A549 (cell line): ENCODE measurements around the gene PARP11. TPM values are rescaled to one million over a fixed set of nuclear protein-coding genes. Genes with fewer than 3 reads are reported as not detected.

Experiments used
- ATAC-seq, 2 experiments: fragments of 200-7000 bp in 1 of 2; fragments of >200 bp in 1 of 2; cut with Nextera tagmentation in 1 of 2; cut with Tn5 transposase in 1 of 2; 3 replicates each; pipeline versions ENCODE4 v1.8.0 to v1.9.1; 2018 to 2020; ENCODE audit warnings: mild to moderate bottlenecking in 1 of 2, moderate library complexity in 1 of 2
- CTCF ChIA-PET: fragments of 300-600 bp; sonication (Branson Sonifier 250); formaldehyde crosslinking; extraction: SDS; loops from one replicate; lab custom pipeline; 2021; ENCODE audit warnings: antibody characterized with exemption, inconsistent platforms; lab: Yijun Ruan, JAX
- POLR2A ChIA-PET: fragments of 350-600 bp; formaldehyde crosslinking; extraction: SDS; loops from one replicate; lab custom pipeline; 2021; ENCODE audit warnings: antibody characterized with exemption, inconsistent platforms; lab: Yijun Ruan, JAX
- DNase-seq, 2 experiments: peaks; one replicate each; pipeline versions ENCODE4 v3.0.0 to v3.0.0-alpha.2; 2011 to 2016; ENCODE audit warnings: low read depth in 1 of 2, low spot score in 1 of 2
- FAIRE-seq: peaks from 2 replicates; lab custom pipeline; 2011; peaks lifted over from hg19 to GRCh38; lab: Jason Lieb, UNC
- H3K27ac ChIP-seq, 2 experiments: fragments of >200 bp; sonication (Bioruptor Twin); formaldehyde crosslinking; 3 replicates each; pipeline ENCODE4 v1.5.1; 2016 to 2017
- H3K4me1 ChIP-seq: fragments of >200 bp; sonication (Bioruptor Twin); formaldehyde crosslinking; 3 replicates; pipeline ENCODE4 v1.6.1; 2016
- H3K4me2 ChIP-seq: fragments of >200 bp; sonication (Bioruptor Twin); formaldehyde crosslinking; 3 replicates; pipeline ENCODE4 v1.6.1; 2016
- H3K4me3 ChIP-seq: fragments of >200 bp; sonication (Bioruptor Twin); formaldehyde crosslinking; 3 replicates; pipeline ENCODE4 v1.5.1; 2016
- H3K9me3 ChIP-seq: fragments of >200 bp; sonication (Bioruptor Twin); formaldehyde crosslinking; 3 replicates; pipeline ENCODE4 v1.6.1; 2016
- CBX2 ChIP-seq: fragments of 200-600 bp; sonication (generic); IDR thresholded peaks from 2 replicates; pipeline ENCODE4 v1.6.1; 2016; ENCODE audit warnings: low read depth, mild to moderate bottlenecking, borderline replicate concordance
- CBX8 ChIP-seq: fragments of 200-600 bp; sonication (generic); IDR thresholded peaks from 2 replicates; pipeline ENCODE4 v1.6.1; 2016
- EHF ChIP-seq: fragments of 250-450 bp; sonication (Bioruptor Pico); IDR thresholded peaks from 2 replicates; pipeline ENCODE4 v1.5.0; 2020; ENCODE audit warnings: mild to moderate bottlenecking
- EHMT2 ChIP-seq: fragments of 200-600 bp; sonication (generic); IDR thresholded peaks from 2 replicates; pipeline ENCODE4 v1.6.1; 2016; ENCODE audit warnings: antibody characterized with exemption, low read depth, mild to moderate bottlenecking, moderate library complexity
- ESRRA ChIP-seq: fragments of 150-350 bp; IDR thresholded peaks from 2 replicates; pipeline ENCODE4 v1.6.1; 2014; ENCODE audit warnings: mild to moderate bottlenecking, low read length, borderline replicate concordance
- FOSB ChIP-seq: fragments of 250-450 bp; sonication (Bioruptor Pico); IDR thresholded peaks from 2 replicates; pipeline ENCODE4 v1.5.0; 2020; ENCODE audit warnings: mild to moderate bottlenecking, moderate library complexity
- FOXS1 ChIP-seq: fragments of 250-450 bp; sonication (Bioruptor Pico); IDR thresholded peaks from 2 replicates; pipeline ENCODE4 v1.5.0; 2020; ENCODE audit warnings: mild to moderate bottlenecking, moderate library complexity
- GATA3 ChIP-seq: IDR thresholded peaks from 2 replicates; pipeline ENCODE4 v1.6.1; 2012; ENCODE audit warnings: borderline replicate concordance
- HOXA7 ChIP-seq: fragments of 250-450 bp; sonication (Bioruptor Pico); IDR thresholded peaks from 2 replicates; pipeline ENCODE4 v1.5.0; 2020; ENCODE audit warnings: mild to moderate bottlenecking, moderate library complexity
- HOXB5 ChIP-seq: fragments of 250-450 bp; sonication (Bioruptor Pico); IDR thresholded peaks from 2 replicates; pipeline ENCODE4 v1.5.0; 2020; ENCODE audit warnings: mild to moderate bottlenecking, moderate library complexity
- KDM1A ChIP-seq: fragments of 200-600 bp; sonication (generic); IDR thresholded peaks from 2 replicates; pipeline ENCODE4 v1.6.1; 2016; ENCODE audit warnings: low read depth, mild to moderate bottlenecking
- KDM5A ChIP-seq: fragments of 200-600 bp; sonication (generic); IDR thresholded peaks from 2 replicates; pipeline ENCODE4 v1.6.1; 2016; ENCODE audit warnings: antibody characterized with exemption, mild to moderate bottlenecking
- MYC ChIP-seq: IDR thresholded peaks from 2 replicates; pipeline ENCODE4 v1.6.1; 2012; ENCODE audit warnings: mild to moderate bottlenecking, inconsistent platforms, low read length, improper control_type of control experiment, borderline replicate concordance
- NPAS2 ChIP-seq: fragments of 250-450 bp; sonication (Bioruptor Pico); IDR thresholded peaks from 2 replicates; pipeline ENCODE4 v1.8.0; 2022; ENCODE audit warnings: mild to moderate bottlenecking, moderate library complexity, borderline replicate concordance
- PHF8 ChIP-seq: fragments of 200-600 bp; sonication (generic); IDR thresholded peaks from 2 replicates; pipeline ENCODE4 v1.6.1; 2016; ENCODE audit warnings: low read depth, mild to moderate bottlenecking, antibody characterized with exemption, moderate library complexity, borderline replicate concordance
- RCOR1 ChIP-seq: fragments of 150-350 bp; IDR thresholded peaks from 2 replicates; pipeline ENCODE4 v1.6.1; 2014; ENCODE audit warnings: antibody characterized with exemption, low read length, low read depth
- RNF2 ChIP-seq: fragments of 200-600 bp; sonication (generic); IDR thresholded peaks from 2 replicates; pipeline ENCODE4 v1.6.1; 2016; ENCODE audit warnings: low read depth, mild to moderate bottlenecking, antibody characterized with exemption, moderate library complexity, borderline replicate concordance
- SREBF2 ChIP-seq: fragments of 450-650 bp; IDR thresholded peaks from 2 replicates; pipeline ENCODE4 v1.6.1; 2014; ENCODE audit warnings: mild to moderate bottlenecking, moderate library complexity
- TP53 ChIP-seq: fragments of 250-450 bp; sonication (Bioruptor Pico); IDR thresholded peaks from 2 replicates; pipeline ENCODE4 v1.5.0; 2021; ENCODE audit warnings: mild to moderate bottlenecking, moderate library complexity
- ZFP36 ChIP-seq: fragments of 450-650 bp; IDR thresholded peaks from 2 replicates; pipeline ENCODE4 v1.6.1; 2014; ENCODE audit warnings: borderline replicate concordance; ENCODE audit not compliant: partially characterized antibody
- ZNF302 ChIP-seq: fragments of 250-450 bp; sonication (Bioruptor Pico); IDR thresholded peaks from 2 replicates; pipeline ENCODE4 v1.9.0; 2021; ENCODE audit warnings: inconsistent platforms, mild to moderate bottlenecking, moderate library complexity
- WGBS: methylation state at CpG from one replicate; pipeline ENCODE4 v1.1.6; 2017; ENCODE audit errors: missing lambda C conversion rate; 5-methylcytosine and 5-hydroxymethylcytosine counted together
- polyA plus RNA-seq, 4 experiments: library from polyadenylated mRNA; depleted of rRNA in 3 of 4; stranded (reverse); fragments of >200 nt; fragmentation: RNase III in 1 of 4; extraction: RNeasy Plus Mini Kit Qiagen cat#74134 plus additional on column Dnase treatment in 1 of 4; gene quantifications; 2 replicates in 3 of 4; 3 replicates in 1 of 4; pipeline ENCODE4 v1.2.3, GENCODE V29; 2011 to 2017
- TF ChIP-seq, protein P1 (sequence below): fragments of 200-600 bp; sonication (generic); IDR thresholded peaks from 2 replicates; pipeline ENCODE4 v1.6.1; 2016; ENCODE audit warnings: antibody characterized with exemption, mild to moderate bottlenecking, moderate library complexity
- TF ChIP-seq, protein P2 (sequence below): IDR thresholded peaks from 2 replicates; pipeline ENCODE4 v1.6.1; 2012
- TF ChIP-seq, protein P3 (sequence below): IDR thresholded peaks from 2 replicates; pipeline ENCODE4 v1.6.1; 2012

The PARP11 gene
- polyA plus RNA-seq, 2 of the 4 experiments (the other 2 are of a cell fraction): 2.1 to 6.7 TPM

DNA sequence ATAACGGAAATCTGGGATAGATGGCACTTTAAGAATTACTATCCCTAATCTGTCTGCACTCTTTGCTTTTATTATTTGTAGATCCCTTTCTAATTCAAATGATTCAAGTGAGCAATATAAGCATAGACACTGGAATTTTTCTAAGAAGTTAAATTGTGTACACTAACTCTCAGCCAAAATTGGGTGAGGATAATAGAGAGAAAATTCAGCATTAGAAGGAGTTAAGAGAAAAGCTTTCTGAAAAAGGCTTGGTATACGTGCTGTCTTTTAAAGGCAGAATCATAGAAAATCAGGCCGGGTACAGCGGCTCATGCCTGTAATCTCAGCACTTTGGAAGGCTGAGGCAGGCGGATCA lies 63.2 kb downstream of the PARP11 start:
- no peak overlapping the region for H3K4me2 ChIP-seq
- FAIRE-seq: no peak
- no peak for ATAC-seq
- H3K4me3 ChIP-seq: no peak overlapping the region
- H3K9me3 ChIP-seq: no peaks in the 10 kb centered on the region
- H3K27ac ChIP-seq: no peak overlapping the region
- POLR2A ChIA-PET: no interaction called here
- TF ChIP-seq, protein P1, sequence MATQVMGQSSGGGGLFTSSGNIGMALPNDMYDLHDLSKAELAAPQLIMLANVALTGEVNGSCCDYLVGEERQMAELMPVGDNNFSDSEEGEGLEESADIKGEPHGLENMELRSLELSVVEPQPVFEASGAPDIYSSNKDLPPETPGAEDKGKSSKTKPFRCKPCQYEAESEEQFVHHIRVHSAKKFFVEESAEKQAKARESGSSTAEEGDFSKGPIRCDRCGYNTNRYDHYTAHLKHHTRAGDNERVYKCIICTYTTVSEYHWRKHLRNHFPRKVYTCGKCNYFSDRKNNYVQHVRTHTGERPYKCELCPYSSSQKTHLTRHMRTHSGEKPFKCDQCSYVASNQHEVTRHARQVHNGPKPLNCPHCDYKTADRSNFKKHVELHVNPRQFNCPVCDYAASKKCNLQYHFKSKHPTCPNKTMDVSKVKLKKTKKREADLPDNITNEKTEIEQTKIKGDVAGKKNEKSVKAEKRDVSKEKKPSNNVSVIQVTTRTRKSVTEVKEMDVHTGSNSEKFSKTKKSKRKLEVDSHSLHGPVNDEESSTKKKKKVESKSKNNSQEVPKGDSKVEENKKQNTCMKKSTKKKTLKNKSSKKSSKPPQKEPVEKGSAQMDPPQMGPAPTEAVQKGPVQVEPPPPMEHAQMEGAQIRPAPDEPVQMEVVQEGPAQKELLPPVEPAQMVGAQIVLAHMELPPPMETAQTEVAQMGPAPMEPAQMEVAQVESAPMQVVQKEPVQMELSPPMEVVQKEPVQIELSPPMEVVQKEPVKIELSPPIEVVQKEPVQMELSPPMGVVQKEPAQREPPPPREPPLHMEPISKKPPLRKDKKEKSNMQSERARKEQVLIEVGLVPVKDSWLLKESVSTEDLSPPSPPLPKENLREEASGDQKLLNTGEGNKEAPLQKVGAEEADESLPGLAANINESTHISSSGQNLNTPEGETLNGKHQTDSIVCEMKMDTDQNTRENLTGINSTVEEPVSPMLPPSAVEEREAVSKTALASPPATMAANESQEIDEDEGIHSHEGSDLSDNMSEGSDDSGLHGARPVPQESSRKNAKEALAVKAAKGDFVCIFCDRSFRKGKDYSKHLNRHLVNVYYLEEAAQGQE: no peak
- TF ChIP-seq FOSB (CRISPR knock-in tag): no peak
- TF ChIP-seq PHF8: no peak
- TF ChIP-seq EHF (CRISPR knock-in tag): no peak
- TF ChIP-seq KDM5A: no peak
- TF ChIP-seq RCOR1: no peak
- no peak for TF ChIP-seq MYC
- TF ChIP-seq RNF2: no peak
- DNase-seq: no peak
- CTCF ChIA-PET: interaction anchor here (1.0 to 12.0 kb wide), 2 partner anchors 33 to 510 kb away, joined by 5 to 247 read pairs; no protein-coding TSS in a partner anchor
- 53% methylated on average over 5 of the region's 5 CpGs for WGBS
- no peaks in the 10 kb centered on the region for H3K4me1 ChIP-seq

DNA sequence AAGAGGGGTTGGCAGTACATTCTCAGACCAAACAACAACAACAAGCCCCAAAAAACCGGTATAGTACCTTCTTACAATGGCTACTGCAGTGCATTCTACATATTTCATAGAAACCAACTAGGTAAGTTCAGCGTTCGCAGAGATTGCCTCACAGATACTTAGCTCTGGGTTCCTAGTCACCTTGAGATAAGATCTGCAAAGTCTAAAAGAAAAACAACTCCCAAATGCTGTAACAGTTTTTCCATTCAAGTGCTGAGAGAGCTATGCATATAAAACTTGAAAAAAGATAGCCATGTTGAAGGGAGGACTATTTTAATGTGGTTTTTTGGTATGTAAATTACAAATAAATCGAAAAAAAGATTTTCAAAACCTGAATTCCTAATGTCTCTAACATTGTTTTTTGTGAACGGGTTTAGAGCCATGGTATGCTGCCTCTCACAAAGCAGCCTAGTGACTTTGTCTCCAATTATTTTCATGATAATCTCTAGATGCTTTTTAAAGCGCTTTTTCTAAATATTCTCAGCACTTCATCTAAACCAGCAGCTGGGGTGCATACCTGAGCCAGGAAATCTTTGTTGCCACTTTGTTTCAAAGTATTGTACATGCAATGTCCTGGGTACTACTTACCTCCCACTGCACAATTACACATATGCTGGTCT lies 63.7 kb downstream of the PARP11 start:
- Histone ChIP-seq H3K4me3 (no peak overlapping the region), H3K27ac (no peak overlapping the region), H3K4me1 (no peaks in the 10 kb centered on the region), H3K9me3 (no peaks in the 10 kb centered on the region), H3K4me2 (no peak overlapping the region)
- no peak for ATAC-seq
- no peak for FAIRE-seq
- no peak for TF ChIP-seq SREBF2
- TF ChIP-seq TP53 (CRISPR knock-in tag): no peak
- TF ChIP-seq RNF2: no peak
- no peak for TF ChIP-seq GATA3
- TF ChIP-seq ESRRA: no peak
- TF ChIP-seq ZNF302: no peak
- no peak for TF ChIP-seq KDM5A
- TF ChIP-seq CBX8: no peak
- no peak for TF ChIP-seq HOXB5
- TF ChIP-seq HOXA7 (CRISPR knock-in tag): no peak
- TF ChIP-seq FOXS1: no peak
- TF ChIP-seq, protein P2, sequence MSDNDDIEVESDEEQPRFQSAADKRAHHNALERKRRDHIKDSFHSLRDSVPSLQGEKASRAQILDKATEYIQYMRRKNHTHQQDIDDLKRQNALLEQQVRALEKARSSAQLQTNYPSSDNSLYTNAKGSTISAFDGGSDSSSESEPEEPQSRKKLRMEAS: no peak
- TF ChIP-seq ZFP36: no peak
- TF ChIP-seq NPAS2 (CRISPR knock-in tag): no peak
- TF ChIP-seq KDM1A: no peak
- no peak for TF ChIP-seq CBX2
- TF ChIP-seq, protein P3, sequence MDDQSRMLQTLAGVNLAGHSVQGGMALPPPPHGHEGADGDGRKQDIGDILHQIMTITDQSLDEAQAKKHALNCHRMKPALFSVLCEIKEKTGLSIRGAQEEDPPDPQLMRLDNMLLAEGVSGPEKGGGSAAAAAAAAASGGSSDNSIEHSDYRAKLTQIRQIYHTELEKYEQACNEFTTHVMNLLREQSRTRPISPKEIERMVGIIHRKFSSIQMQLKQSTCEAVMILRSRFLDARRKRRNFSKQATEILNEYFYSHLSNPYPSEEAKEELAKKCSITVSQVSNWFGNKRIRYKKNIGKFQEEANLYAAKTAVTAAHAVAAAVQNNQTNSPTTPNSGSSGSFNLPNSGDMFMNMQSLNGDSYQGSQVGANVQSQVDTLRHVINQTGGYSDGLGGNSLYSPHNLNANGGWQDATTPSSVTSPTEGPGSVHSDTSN: no peak
- TF ChIP-seq EHMT2: no peak
- no peak for DNase-seq
- POLR2A ChIA-PET: no interaction called here
- CTCF ChIA-PET: interaction anchor here (1.0 to 12.0 kb wide), 2 partner anchors 32 to 510 kb away, joined by 5 to 247 read pairs; no protein-coding TSS in a partner anchor
- 47% methylated on average over 6 of the region's 6 CpGs for WGBS
